ENCODE measurements around the gene P2RX6. TPM values are rescaled to one million over a fixed set of nuclear protein-coding genes. Genes with fewer than 3 reads are reported as not detected.

Gene P2RX6
- total and polyA plus RNA-seq, 9 of the 15 experiments (the other 6 are each of a cell fraction or from before 2014, with no cell fraction given), result 0.01 to 3.9 (median 1.5) TPM; not detected in 1

GRCh38 chr22:21014726-21015465 lies at the start of gene P2RX6 (continued):
- TF ChIP-seq MGA (IDR thresholded peaks at IDR 0.05) (no peak), TBL1XR1 (IDR thresholded peaks at IDR 0.05; ENCODE audit: low read length in 2 of 2) (peak; percentile 40 to 95; a peak in 3 of 4 replicates), COPS2 (conservative IDR thresholded peaks at IDR 0.05) (no peak), SIN3B (IDR thresholded peaks at IDR 0.05; ENCODE audit: low read depth) (no peak), ZNF280A (IDR thresholded peaks at IDR 0.05; ENCODE audit: low read depth, partially characterized antibody) (no peak), KDM1A (IDR thresholded peaks at IDR 0.05) (no peak), CHD2 (IDR thresholded peaks at IDR 0.05; ENCODE audit: low read depth, low read length) (0 out of 2 replicates have a peak, but pooled peaks have one; percentile 18), SMAD1 (IDR thresholded peaks at IDR 0.05; ENCODE audit: low read depth, low read length, partially characterized antibody) (peak; percentile 66), ZNF316 (IDR thresholded peaks at IDR 0.05) (no peak), FOSL1 (tag; conservative IDR thresholded peaks at IDR 0.05) (no peak), OTX1 (CRISPR knock-in tag; IDR thresholded peaks at IDR 0.05) (peak; percentile 98), SMAD2 (IDR thresholded peaks at IDR 0.05; ENCODE audit: low read depth, low read length) (0 out of 2 replicates have a peak, but pooled peaks have one; percentile 91), ZNF224 (CRISPR knock-in tag; IDR thresholded peaks at IDR 0.05) (no peak), SMAD3 (CRISPR knock-in tag; conservative IDR thresholded peaks at IDR 0.05) (peak; percentile 63), SOX6 (IDR thresholded peaks at IDR 0.05) (no peak), YBX1 (IDR thresholded peaks at IDR 0.05) (no peak), ZNF124 (CRISPR knock-in tag; IDR thresholded peaks at IDR 0.05) (no peak), POLR2H (tag; IDR thresholded peaks at IDR 0.05; ENCODE audit: low read depth) (no peak)

Data from K562 (cell line).